ENCODE data around the gene CD48.

The CD48 gene

GRCh38 chr1:160756849-160757201 lies 45.2 kb upstream of the CD48 start:
- Histone ChIP-seq H3K4me2 (no peak overlapping the region), H4K20me1 (ENCODE audit: insufficient read depth) (no peaks in the 10 kb centered on the region), H3K36me3 (ENCODE audit: insufficient read depth) (no peaks in the 10 kb centered on the region), H3K4me1 (ENCODE audit: low read depth, poor library complexity, severe bottlenecking) (no peaks in the 10 kb centered on the region), H3K79me2 (ENCODE audit: insufficient read depth, low read depth) (no peaks in the 10 kb centered on the region), H3K27ac (no peak overlapping the region), H3K9ac (no peak overlapping the region), H2AFZ (ENCODE audit: low read depth) (no peak overlapping the region), H3K4me3 (IDR thresholded peaks at IDR 0.05; ENCODE audit: insufficient read depth, low read depth, low read length) (no peak overlapping the region), H3K27me3 (ENCODE audit: insufficient read depth, low read depth) (no peaks in the 10 kb centered on the region; the same call in 1 of the 2 replicates)
- TF ChIP-seq, protein P1, sequence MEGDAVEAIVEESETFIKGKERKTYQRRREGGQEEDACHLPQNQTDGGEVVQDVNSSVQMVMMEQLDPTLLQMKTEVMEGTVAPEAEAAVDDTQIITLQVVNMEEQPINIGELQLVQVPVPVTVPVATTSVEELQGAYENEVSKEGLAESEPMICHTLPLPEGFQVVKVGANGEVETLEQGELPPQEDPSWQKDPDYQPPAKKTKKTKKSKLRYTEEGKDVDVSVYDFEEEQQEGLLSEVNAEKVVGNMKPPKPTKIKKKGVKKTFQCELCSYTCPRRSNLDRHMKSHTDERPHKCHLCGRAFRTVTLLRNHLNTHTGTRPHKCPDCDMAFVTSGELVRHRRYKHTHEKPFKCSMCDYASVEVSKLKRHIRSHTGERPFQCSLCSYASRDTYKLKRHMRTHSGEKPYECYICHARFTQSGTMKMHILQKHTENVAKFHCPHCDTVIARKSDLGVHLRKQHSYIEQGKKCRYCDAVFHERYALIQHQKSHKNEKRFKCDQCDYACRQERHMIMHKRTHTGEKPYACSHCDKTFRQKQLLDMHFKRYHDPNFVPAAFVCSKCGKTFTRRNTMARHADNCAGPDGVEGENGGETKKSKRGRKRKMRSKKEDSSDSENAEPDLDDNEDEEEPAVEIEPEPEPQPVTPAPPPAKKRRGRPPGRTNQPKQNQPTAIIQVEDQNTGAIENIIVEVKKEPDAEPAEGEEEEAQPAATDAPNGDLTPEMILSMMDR (conservative IDR thresholded peaks at IDR 0.05; ENCODE audit: low read depth, low read length): no peak

- no peak overlapping the region for H3K27ac ChIP-seq
- no peak overlapping the region for H3K4me2 ChIP-seq
- H3K36me3 ChIP-seq (ENCODE audit: insufficient read depth): no peaks in the 10 kb centered on the region
- TF ChIP-seq, protein P1 (conservative IDR thresholded peaks at IDR 0.05; ENCODE audit: low read depth, low read length): no peak
- H3K9ac ChIP-seq: no peak overlapping the region
- H3K4me3 ChIP-seq (IDR thresholded peaks at IDR 0.05; ENCODE audit: insufficient read depth, low read depth, low read length): no peak overlapping the region
- H3K79me2 ChIP-seq (ENCODE audit: insufficient read depth, low read depth): no peaks in the 10 kb centered on the region
- H2AFZ ChIP-seq (ENCODE audit: low read depth): no peak overlapping the region
- H3K4me1 ChIP-seq (ENCODE audit: low read depth, poor library complexity, severe bottlenecking): no peaks in the 10 kb centered on the region
- H3K27me3 ChIP-seq (ENCODE audit: insufficient read depth, low read depth): no peaks in the 10 kb centered on the region; the same call in 1 of the 2 replicates
- H4K20me1 ChIP-seq (ENCODE audit: insufficient read depth): no peaks in the 10 kb centered on the region
Observed at GRCh38 chr1:160755911-160756848, 44.6 kb upstream of the CD48 start.

- no peak overlapping the region for H3K4me2 ChIP-seq
- H3K4me3 ChIP-seq (IDR thresholded peaks at IDR 0.05; ENCODE audit: insufficient read depth, low read depth, low read length): no peak overlapping the region
- H3K9ac ChIP-seq: no peak overlapping the region
- no peaks in the 10 kb centered on the region; the same call in 1 of the 2 replicates for H3K27me3 ChIP-seq (ENCODE audit: insufficient read depth, low read depth)
- H2AFZ ChIP-seq (ENCODE audit: low read depth): no peak overlapping the region
- H3K4me1 ChIP-seq (ENCODE audit: low read depth, poor library complexity, severe bottlenecking): no peaks in the 10 kb centered on the region
- H3K36me3 ChIP-seq (ENCODE audit: insufficient read depth): no peaks in the 10 kb centered on the region
- TF ChIP-seq, protein P1 (conservative IDR thresholded peaks at IDR 0.05; ENCODE audit: low read depth, low read length): no peak
- H4K20me1 ChIP-seq (ENCODE audit: insufficient read depth): no peaks in the 10 kb centered on the region
- no peak overlapping the region for H3K27ac ChIP-seq
- H3K79me2 ChIP-seq (ENCODE audit: insufficient read depth, low read depth): no peaks in the 10 kb centered on the region
Observed at GRCh38 chr1:160755461-160755860, 43.8 kb upstream of the CD48 start.

- Histone ChIP-seq H3K9ac (no peak overlapping the region), H3K27ac (no peak overlapping the region), H3K27me3 (ENCODE audit: insufficient read depth, low read depth) (no peaks in the 10 kb centered on the region; the same call in 1 of the 2 replicates), H3K36me3 (ENCODE audit: insufficient read depth) (no peaks in the 10 kb centered on the region), H3K4me3 (IDR thresholded peaks at IDR 0.05; ENCODE audit: insufficient read depth, low read depth, low read length) (no peak overlapping the region), H4K20me1 (ENCODE audit: insufficient read depth) (no peaks in the 10 kb centered on the region), H3K4me1 (ENCODE audit: low read depth, poor library complexity, severe bottlenecking) (no peaks in the 10 kb centered on the region), H3K79me2 (ENCODE audit: insufficient read depth, low read depth) (no peaks in the 10 kb centered on the region), H2AFZ (ENCODE audit: low read depth) (no peak overlapping the region), H3K4me2 (no peak overlapping the region)
- TF ChIP-seq, protein P1 (conservative IDR thresholded peaks at IDR 0.05; ENCODE audit: low read depth, low read length): no peak
Observed at GRCh38 chr1:160753594-160753993, 42.0 kb upstream of the CD48 start.
